CD4-positive, alpha-beta T cell treated with Interleukin-4 for 1 hour (primary cell): ENCODE data around the gene EPRS1.

ENCODE experiments used
- DNase-seq, 2 donors: peaks; one replicate each; pipeline ENCODE4 v3.0.0-alpha.2; 2020 to 2022

EPRS1 gene

DNA sequence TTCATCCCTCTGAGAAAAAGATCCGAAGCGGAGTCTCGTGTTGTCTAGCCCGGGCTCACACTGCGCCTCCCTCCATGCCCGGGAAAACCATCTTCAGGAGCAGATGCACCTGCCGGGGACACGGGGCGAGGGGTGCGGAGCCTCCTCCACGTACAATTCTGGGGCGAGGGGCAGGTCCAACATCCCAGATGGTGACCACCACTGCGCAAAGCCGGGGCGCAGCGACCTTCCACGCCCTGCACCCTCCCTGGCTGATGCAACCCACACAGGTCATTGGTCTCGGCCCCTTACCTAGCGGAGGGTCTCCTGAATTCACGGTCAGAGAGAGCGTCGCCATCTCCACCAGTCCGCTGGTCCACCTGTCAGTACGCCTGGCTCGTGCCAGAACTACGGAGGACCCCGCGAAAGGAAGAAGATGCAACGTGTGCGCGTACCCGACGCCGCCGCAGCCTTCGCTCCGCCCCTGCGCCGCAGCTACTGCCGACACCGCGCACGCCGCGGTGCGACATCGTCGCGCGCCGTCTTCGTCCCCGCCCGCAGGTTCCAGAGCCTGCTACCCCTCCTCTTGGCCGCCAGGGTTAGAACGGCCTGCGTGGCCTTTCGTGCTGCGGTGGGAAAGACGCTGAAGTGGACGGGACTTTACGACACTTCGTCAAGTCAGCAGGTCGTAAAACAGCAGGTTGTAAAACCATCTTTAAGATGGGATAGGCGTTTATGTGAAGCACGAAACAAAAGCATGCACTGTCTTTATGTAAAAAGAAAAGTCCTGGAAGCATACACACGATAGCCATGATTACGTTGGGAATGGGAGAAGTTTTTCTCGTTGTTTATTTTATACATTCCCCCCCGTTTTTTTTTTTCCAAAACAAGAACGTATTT lies at the start of gene EPRS1:
Gene EPRS1 (minus strand): TSS at position 454 of the 879 bp plus-strand sequence. CDS start 117 bp downstream, at position 337.
- peak; percentile 96 for DNase-seq

DNA sequence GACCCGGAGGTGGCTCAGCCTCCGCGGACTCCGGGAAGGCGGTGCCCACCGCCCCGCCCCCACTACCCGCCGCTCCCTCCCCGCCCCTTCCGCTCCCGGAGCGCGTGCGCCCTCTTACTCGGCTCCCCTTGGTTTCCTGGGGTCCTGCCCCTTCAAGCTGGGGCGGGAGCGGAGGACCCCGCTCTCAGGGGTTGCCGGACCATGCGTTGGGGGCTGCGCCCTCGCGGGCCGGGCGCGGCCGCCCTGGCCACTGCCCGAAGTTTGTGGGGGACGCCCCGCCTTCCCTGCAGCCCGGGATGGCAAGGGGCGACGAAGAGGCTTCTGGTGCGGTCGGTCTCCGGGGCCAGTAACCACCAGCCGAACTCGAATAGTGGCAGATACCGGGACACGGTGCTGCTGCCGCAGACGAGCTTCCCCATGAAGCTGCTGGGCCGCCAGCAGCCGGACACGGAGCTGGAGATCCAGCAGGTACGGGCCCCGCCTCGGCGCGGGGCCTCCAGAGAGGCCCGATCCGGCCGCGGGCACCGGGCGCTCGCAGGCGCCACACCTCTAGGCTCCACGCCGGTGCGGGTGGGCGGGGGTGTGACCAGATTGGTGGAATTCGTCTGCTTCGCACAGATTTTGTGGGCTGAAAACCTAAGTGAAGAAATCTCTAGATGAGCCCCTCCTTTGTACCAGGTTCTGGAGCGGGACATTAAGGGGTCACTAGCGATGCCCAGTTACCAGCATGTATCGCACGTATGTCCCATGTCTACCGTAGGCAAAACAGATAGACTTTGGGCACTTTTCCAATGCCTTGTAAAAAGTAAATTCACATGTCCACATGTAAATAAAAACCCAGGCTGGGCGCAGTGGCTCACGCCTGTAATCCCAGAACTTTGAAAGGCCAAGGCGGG lies 48.0 kb upstream of the EPRS1 start, which contains the start of gene IARS2:
Gene IARS2 (plus strand): TSS at position 117 of the 896 bp plus-strand sequence. CDS start 85 bp downstream, at position 202.
- DNase-seq, result peak; percentile 93 to 94

DNA sequence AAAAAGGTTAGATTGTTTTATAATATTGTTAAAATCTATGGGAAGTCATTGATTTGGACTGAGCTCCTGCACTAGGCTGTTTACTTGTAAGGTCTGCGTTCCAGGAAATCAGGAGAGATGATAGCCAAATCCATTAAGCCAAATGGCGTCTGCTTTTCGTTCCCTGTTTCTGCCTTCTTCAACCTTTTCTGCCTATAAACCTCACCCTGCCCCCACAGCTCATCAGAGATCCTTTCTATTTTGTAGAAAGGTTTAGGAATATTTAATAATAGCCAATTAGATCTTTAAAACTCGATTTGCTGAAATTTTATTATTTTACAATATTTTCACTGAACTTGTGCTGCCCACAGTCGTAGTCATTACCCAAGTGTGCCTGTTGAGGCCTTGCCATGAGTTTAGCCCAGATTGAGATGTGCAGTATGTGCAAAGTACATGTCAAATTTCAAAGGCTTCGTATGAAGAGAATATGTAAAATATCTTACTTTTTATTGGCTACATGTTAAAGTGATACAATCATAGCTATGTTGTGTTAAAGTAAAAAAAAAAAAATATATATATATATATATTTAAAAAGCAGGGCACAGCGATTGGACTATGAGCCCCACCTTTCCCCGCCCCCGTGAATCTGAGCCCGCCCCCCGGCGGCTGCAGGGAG lies 47.2 kb upstream of the EPRS1 start:
- no peak for DNase-seq

DNA sequence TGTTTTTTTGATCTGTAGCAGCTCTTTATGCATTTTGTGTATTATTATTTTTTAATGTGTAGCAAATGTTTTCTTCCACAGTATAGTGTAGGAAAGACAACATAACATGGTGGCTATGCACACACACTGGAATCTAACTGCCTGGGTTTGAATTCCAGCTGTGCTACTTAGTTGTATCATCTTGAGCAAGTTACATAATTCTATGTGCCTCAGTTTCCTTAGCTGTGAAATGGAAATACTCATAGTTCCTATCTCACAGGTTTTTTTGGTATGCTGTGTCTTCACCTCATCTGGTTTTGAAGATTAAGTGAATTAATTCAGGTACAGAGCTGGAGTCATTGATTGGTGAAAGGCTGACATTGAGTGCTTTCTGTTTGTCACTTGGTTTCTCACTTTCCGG lies 46.4 kb upstream of the EPRS1 start:
- no peak for DNase-seq

- DNase-seq, result peak; percentile 98 to 99
Measured at GRCh38 chr1:220089650-220090556, 43.6 kb upstream of the EPRS1 start, which contains the start of gene BPNT1. TSS of gene BPNT1 (minus strand) at chr1:220089788. CDS start at chr1:220079846, 9,942 bp downstream.

DNA sequence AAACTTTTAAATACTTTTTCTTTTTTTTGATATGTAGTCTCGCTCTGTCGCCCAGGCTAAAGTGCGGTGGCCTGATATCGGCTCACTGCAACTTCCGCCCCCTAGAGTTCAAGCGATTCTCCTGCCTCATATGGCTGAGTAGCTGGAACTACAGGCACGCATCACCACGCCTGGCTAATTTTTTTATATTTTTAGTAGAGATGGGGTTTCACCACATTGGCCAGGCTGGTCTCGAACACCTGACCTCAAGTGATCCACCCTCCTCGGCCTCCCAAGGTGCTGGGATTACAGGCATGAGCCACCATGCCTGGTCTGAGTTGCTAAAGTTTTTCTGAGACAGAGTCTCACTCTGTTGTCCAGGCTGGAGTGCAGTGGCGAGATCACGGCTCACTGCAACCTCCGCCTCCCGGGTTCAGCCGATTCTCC lies 40.0 kb upstream of the EPRS1 start:
- DNase-seq, result peak in 1 of 2 donors; percentile 40

GRCh38 chr1:220084460-220084859 lies 38.2 kb upstream of the EPRS1 start:
- DNase-seq, result no peak

DNA sequence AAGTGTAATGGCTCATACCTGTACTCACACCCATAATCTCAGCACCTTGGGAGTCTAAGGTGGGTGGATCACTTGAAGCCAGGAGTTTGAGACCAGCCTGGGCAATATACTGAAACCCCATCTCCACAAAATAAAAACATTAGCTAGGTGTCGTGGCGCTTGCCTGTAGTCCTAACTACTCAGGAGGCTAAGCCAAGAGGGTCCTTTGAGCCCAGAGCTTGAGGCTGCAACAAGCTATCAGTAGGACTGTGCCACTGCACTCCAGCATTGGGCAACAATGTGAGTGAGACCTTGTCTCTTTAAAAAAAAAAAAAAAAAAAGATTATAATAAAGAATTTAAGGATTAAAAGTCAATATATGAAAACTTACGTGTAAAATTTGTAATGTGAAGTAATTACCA lies 31.6 kb upstream of the EPRS1 start:
- DNase-seq, result no peak

DNA sequence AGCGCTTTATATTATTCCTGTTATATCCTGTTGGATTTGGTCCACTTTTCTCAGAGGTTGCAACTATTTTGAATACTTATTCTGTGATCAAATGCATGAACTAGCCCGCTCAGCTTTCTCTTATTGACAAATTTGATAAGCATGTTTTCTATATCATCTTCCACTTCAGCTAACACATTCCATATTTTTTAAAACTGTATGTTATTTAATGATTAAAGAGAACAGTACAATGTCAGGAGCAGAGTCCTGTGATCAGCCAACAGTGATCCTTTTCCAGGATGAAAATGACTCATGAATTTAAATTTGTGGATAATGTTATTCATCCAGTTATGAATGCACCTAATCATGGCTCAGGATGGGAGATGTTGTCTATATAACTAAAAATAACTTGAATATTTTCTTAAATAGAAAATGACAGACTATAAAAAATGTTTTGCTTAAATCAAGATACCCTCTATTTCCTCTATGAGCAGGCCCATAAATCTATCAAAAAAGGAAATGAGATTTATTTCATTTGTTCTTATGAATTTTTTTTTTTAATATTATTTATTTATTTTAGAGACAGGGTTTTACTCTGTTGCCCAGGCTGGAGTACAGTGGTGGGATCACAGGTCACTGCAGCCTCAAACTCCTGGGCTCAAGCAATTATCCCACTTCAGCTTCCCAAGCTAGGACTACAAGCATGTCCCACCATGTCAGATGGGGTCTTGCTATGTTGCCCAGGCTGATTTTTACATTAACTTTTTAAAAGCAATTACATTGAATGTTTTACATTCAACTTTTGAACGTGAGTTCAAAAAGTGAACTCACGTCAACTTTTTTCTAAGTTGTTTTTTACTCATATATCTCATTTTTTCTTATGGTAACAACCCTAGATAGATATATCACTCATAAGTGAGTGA lies 30.8 kb upstream of the EPRS1 start:
- DNase-seq, result no peak

DNA sequence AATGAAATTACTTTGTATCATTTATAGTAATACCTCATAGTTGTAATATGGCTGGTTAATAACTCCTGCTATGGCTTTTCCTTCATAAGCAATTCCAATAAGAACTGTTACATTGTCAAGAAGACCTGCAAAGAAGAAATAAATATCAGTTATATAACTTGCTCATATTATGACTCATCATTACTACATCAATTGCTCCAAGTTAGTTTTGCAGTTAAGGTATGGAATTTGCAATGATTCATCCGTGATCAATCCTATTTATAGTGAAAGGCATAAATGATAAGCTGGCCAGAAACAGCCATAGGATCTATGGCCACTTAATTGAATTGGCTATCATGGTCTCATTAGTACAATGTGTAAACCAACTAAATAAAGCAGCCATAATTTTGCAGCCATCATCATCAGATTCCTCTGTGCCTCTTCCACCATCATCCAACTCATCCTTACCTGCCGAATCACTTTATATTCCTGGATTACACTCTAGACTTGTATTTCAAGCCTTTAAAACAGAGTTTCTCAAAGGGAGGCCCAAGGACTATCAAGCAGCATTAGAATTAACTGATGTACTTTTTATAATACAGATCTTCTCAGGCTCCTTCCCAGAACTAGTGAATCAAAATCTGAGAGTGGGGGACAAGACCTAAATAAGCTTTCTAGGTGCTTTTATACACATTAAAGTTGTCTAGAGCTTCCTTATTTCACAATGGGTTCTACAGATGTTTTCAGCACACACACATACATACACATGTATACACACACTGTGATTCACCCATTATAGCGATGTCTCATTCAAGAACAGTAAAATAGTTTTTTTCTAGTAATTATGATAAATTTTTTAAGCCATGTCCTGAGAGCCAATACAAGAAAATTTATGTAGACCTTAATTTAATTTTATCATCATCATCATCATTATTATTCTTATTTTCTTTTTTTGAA lies 21.2 kb upstream of the EPRS1 start:
- DNase-seq, result no peak

- DNase-seq, result no peak
Measured at GRCh38 chr1:220062629-220063028, 16.3 kb upstream of the EPRS1 start.

DNA sequence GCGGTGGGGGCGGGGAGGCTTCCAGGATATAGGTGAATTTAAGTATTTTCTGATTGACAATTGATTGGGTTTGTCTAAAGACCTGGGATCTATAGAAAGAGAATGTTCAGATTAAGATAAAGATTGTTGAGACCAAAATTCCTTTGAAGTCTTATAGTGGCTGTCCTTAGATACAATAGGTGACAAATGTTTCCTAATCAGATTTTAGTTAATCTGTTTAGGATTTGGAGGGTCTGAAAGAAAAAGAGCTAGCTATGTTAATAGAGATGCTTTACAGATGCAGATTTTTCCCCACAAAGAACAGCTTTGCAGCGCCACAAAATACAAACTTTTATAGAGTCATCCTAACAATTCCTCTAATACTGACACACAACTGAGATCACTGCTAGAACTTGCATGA lies 14.6 kb upstream of the EPRS1 start:
- DNase-seq, result no peak

DNA sequence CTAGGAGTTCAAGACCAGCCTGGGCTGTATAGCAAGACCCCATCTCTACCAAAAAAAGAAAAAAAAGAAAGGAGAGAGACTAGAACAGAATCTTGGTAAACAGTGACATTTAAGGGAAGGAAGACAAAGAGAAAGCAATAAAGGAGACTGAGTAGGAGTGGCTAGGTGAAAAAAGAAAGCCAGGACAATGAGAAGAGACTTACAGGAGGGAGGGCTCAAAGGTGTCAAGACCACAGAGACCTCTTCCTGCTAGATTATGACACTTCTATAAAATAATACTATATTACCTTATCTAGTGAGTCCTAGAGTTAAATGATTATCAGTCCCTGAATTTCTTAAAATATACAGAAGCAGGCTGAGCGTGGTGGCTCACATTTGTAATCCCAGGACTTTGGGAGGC lies 10.1 kb upstream of the EPRS1 start:
- DNase-seq, result peak in 1 of 2 donors; percentile 44

DNA sequence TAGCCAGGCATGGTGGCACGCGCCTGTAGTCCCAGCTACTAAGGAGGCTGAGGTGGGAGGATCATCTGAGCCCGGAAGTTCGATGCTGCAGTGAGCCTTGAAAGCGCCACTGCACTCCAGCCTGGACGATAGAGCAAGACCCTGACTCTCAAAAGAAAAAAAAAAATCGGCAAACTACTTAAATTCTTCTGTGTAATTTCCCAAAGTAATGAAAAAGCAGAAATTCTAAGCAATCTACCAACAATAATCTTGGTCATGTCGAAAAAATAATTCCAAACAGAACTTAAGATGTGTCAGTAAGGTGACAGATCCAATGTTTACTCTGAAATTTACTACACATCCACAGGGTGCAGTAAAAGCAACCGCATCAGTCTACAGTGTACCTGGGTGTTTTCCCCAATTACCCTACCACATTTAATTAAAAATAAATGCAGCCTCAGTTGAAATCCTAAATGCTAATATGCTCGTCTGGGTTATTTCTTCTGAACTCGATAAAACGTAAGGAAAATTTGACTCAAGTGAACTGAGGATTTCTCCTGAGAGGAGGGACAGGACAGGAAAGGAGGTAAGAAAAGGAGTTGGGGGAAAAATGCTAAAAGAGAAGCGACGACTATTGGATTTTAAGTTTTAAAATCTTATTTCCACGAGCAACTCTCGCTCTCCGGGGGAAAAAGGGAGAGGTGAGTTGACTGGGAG lies 801 bp downstream of the EPRS1 start:
- peak in 1 of 2 donors; percentile 38 for DNase-seq

DNA sequence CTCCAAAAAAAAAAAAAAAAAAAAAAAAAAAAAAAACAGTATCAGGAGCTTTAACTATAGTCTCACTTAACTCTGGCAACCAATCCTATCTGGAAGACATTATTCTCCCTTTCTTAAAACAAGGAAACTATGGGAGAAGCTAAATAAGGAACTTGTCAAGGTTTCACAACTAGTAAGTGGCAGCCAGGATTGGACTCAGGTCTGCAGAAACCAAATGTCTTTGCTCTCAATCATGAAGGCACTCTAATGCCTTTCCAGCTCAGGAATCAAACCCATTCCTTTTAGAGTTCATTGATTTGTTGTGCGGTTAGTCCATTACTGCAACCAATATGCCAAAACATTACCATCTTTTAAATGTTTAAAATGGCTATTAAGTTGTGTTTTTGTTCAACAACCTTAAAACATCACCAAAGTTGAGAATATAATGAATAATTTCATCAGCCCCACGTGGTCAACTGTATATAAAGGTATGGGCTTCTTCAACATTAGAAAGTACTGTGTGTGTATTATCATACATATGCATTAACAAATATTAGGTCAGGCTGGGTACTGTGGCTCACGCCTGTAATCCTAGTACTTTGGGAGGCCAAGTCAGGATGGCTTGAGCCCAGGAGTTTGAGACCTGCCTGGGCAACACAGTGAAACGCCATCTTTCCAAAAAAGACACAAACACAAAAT lies 1.5 kb downstream of the EPRS1 start:
- DNase-seq, result peak in 1 of 2 donors; percentile 11

DNA sequence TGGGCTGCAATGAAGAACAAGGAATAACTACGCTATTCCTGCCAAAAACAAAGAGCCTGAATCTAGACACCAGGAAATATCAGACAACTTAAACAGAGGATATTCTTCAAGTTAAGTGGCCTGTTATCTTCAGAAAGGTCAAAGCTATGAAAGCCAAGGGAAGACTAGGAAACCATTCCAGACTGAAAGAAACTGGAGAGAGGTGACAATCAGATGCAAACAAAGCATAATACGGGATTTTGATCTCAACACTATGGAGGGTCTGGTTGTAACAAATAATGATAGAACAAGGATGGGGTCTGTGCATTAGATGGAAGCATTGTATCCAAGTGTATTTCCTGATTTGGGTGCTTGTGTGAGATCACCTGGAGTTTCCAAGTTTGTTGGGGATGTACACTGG lies 2.7 kb downstream of the EPRS1 start:
- no peak for DNase-seq

DNA sequence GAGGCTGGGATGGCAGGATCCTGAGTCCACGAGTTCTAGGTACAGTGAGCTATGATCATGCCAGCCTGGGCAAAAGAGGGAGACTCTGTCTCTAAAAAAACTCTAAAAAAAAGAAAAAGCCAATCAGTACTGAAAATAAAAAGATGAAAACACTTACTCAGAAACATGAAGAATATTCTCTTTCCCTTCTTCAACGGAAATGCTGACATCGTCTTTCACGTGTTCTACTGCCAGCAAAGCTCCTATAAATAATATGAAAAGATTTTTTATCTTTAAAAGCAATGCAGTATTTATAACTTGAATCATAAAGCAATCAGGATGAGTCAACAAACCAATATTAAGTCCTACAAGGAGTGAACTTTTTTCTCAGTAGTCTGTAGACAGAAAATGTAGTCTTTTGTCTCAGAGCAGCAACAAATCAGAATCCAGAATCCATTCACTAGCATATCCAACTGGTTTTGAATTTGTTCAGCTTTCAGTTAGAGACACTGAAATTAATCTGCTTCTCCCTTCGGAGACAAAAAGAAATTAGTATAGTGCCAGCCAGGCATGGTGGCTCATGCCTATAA lies 6.2 kb downstream of the EPRS1 start:
- no peak for DNase-seq

- DNase-seq, result no peak
Measured at GRCh38 chr1:220038640-220039039, 7.7 kb downstream of the EPRS1 start.
